Retinal pigment epithelial cell (primary cell): ENCODE data around the gene DSTYK.

Experiments
- DNase-seq: peaks from one replicate; pipeline ENCODE4 v3.0.0-alpha.2; 2010; ENCODE audit warnings: low read depth
- H3K4me3 ChIP-seq: 2 replicates; pipeline ENCODE4 v1.5.1; 2011; ENCODE audit warnings: mild to moderate bottlenecking, low read length, control low read depth, moderate library complexity
- TF ChIP-seq, protein P1 (sequence below): conservative IDR thresholded peaks from 2 replicates; pipeline ENCODE4 v1.5.1; 2011; ENCODE audit warnings: low read depth, low read length, control low read depth, inconsistent platforms

Gene DSTYK

DNA sequence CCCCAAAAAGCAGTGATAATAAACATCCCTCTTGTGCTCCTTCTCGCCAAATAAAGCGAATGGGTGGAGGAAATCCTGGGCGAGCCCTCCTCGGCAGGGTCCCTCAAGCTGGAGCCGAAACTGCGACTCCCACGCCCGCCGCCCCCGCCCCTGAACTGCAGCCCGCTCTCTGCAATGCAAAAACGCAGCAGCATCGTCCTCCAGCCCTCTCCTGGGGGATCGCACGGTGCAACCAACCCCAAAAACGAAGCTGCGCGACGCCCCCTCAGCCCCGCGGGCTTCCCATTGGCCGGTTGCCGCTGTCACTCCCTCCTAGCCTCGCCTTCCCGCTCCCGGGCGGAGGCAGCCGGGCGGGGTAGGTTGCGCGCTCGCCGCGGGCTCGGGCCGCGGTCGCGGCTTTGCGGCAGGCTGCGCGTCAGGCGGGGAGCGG lies 16.1 kb upstream of the DSTYK start, which contains the start of gene TMCC2:
Gene TMCC2 (plus strand): TSS at position 363 of the 430 bp plus-strand sequence. CDS start 619 bp downstream, outside the sequence.
- DNase-seq: peak; percentile 46
- peak within 1 kb of the TSS; percentile 71 for H3K4me3 ChIP-seq
- TF ChIP-seq, protein P1, sequence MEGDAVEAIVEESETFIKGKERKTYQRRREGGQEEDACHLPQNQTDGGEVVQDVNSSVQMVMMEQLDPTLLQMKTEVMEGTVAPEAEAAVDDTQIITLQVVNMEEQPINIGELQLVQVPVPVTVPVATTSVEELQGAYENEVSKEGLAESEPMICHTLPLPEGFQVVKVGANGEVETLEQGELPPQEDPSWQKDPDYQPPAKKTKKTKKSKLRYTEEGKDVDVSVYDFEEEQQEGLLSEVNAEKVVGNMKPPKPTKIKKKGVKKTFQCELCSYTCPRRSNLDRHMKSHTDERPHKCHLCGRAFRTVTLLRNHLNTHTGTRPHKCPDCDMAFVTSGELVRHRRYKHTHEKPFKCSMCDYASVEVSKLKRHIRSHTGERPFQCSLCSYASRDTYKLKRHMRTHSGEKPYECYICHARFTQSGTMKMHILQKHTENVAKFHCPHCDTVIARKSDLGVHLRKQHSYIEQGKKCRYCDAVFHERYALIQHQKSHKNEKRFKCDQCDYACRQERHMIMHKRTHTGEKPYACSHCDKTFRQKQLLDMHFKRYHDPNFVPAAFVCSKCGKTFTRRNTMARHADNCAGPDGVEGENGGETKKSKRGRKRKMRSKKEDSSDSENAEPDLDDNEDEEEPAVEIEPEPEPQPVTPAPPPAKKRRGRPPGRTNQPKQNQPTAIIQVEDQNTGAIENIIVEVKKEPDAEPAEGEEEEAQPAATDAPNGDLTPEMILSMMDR: no peak

DNA sequence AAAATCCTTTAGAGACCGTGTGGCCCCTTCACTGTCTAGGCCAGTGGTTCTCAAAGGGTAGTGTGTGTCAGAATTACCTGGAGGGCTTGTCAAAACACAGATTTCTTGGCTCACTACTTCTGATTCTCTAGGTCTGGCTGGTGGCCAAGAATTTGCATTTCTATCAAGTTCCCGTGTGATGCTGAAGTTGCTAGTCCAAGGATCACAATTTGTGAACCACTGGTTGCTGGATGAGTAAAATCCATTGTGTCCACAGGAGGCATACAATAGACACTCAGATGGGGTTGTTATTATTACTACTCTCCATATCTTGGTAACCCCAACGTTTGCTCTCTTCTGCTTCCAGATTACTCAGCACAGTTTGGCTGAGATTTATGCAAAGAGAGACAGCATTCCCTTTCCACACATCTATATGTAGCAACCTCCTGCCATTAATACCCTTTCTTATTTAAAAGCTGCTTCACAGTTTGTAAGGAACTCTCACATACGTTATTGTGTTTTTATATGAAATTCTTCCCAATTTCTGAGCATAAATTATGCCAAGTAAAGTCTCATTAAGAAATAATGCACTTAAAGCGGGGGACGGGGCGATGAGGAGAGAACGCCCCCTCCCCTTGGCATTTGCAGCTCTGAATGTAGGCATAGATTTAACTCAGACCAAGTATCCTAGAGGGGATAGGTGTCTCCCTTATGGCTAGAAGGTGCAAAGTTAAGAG lies 15.5 kb upstream of the DSTYK start:
- no peak for DNase-seq
- TF ChIP-seq, protein P1: no peak
- H3K4me3 ChIP-seq: peak overlapping the region; percentile 54

DNA sequence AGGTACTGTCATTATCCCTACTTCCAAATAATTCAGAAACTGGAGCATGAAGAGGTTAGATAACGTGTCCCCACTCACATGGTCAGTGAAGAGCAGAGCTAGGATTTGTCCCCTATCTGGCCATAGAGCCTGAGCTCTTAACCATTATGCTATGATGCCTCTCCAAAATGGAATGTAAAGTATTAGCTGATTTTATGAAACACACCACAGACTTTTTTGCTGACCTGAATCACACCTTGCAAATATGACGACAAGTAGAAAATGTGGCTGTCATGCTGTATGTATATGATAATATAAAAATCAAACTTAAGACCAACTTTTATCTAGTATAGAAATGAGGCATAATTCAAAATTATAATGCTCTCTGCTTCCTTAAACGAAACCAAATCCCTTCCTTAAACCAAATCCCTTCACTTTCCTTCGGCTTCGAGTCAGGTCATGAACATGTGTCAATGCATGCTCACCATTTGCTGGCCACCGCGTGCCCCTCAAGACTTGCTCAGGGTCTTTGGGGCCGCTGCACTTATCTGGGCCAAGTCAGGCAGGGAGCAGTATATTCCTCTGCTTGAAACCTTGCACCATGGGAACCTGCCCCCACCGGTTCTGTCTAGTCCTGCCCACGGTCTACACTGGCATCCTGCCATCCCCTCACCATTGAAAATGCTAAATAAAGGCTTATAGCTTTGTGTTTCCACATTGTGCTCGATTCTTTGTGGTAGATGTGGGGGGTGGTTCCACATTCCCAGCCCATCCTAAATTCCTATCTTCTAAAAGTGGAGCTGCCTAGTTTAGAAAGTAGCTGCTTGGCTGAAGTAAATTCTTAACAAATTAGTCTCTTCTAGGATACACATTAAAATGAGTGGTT lies 14.6 kb upstream of the DSTYK start:
- H3K4me3 ChIP-seq: no peak overlapping the region
- DNase-seq: no peak
- TF ChIP-seq, protein P1: no peak

DNA sequence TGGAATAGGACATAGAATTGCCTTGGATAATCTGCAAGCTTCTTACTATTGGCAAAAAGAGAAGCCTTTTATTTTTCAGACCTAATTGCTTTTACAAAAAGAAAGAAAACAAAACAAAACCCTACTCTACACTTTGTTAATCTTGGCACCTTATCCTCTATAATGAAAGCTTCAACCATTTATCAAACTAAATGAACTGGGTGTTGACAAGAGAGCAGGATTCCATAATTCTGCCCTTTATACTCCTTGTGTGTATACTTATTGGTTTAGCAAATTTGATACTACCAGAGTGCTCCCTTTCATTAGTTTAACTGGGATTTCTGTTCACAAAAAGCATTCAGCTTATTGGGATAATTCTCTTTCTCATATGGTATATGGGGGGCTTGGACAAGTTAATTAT lies 13.2 kb upstream of the DSTYK start:
- DNase-seq: no peak
- TF ChIP-seq, protein P1: no peak
- no peak overlapping the region for H3K4me3 ChIP-seq

DNA sequence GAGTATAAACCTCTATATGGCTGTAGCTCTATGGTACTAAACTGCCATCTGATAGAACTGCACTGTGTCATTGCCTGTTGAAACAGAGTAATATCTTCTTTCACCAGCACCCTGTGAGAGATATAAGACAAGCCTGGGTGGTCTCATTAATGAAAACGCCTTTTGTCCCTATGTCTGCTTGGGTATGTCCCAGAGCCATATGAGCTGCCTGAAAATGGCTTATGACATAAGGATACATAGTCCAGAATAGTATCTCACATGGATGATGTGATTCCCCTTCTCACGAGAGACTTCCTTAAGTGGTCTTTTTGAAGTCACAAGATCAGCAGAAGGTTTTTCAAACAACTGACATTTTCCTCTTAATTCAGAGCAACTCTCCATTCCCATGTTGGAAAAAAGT lies 8.9 kb upstream of the DSTYK start:
- H3K4me3 ChIP-seq: no peak overlapping the region
- TF ChIP-seq, protein P1: no peak
- DNase-seq: no peak

DNA sequence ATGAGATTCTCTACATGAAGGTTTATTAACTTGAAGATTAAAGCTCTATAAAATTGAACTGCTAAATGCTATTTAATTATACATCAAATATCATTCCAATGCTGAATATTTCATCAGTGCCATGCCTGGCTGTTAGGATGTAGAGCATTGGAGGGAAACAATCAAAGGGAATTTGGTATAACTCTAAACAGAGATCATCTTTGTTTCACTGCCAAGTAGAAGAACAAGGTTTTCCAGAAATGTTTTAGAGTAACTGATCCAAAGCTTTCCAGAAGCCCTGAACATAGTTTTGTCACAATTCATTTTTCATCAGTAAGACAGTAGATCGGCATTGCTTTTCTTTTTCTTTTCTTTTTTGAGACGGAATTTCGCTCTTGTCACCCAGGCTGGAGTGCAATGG lies 5.9 kb upstream of the DSTYK start:
- no peak for DNase-seq
- TF ChIP-seq, protein P1: no peak
- no peak overlapping the region for H3K4me3 ChIP-seq
